Measurements from ENCODE around the gene PALLD.

DNA sequence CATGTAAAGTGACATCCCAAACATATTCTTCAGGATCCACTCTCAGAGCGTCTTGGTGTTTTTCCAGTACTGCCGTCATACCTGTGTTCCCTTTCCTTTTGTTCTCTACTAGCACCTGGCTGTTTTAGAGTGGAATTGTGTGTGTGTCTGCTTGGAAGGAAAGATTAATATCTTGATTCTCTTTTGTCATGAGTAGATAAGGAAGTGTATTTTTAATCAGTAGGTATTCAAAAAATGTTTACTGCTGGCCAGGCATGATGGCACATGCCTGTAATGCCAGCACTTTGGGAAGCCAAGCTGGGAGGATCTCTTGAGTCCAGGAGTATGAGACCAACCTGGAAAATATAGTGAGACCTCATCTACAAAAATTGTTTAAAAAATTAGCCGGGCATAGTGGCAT lies 314.4 kb downstream of the PALLD start:
- TF ChIP-seq TMF1 (CRISPR knock-in tag; IDR thresholded peaks at IDR 0.05; ENCODE audit: low read depth) (no peak), HMGA1 (CRISPR knock-in tag; conservative IDR thresholded peaks at IDR 0.05) (no peak), BRF2 (CRISPR knock-in tag; IDR thresholded peaks at IDR 0.05) (no peak), NFE2L1 (CRISPR knock-in tag; IDR thresholded peaks at IDR 0.05; ENCODE audit: borderline replicate concordance) (no peak), POLR2AphosphoS5 (IDR thresholded peaks at IDR 0.05; ENCODE audit: low read depth, low read length) (no peak), POLR2A (IDR thresholded peaks at IDR 0.05; ENCODE audit: insufficient read depth in 1 of 2, low read depth in 2 of 2, low read length in 2 of 2) (no peak), NFATC3 (CRISPR knock-in tag; IDR thresholded peaks at IDR 0.05) (no peak), ARID2 (CRISPR knock-in tag; IDR thresholded peaks at IDR 0.05; ENCODE audit: borderline replicate concordance) (no peak), MAFF (IDR thresholded peaks at IDR 0.05; ENCODE audit: low read depth, low read length) (no peak), TARDBP (CRISPR knock-in tag; IDR thresholded peaks at IDR 0.05) (no peak), ZNF3 (CRISPR knock-in tag; IDR thresholded peaks at IDR 0.05) (no peak)
- TF ChIP-seq, protein P1, sequence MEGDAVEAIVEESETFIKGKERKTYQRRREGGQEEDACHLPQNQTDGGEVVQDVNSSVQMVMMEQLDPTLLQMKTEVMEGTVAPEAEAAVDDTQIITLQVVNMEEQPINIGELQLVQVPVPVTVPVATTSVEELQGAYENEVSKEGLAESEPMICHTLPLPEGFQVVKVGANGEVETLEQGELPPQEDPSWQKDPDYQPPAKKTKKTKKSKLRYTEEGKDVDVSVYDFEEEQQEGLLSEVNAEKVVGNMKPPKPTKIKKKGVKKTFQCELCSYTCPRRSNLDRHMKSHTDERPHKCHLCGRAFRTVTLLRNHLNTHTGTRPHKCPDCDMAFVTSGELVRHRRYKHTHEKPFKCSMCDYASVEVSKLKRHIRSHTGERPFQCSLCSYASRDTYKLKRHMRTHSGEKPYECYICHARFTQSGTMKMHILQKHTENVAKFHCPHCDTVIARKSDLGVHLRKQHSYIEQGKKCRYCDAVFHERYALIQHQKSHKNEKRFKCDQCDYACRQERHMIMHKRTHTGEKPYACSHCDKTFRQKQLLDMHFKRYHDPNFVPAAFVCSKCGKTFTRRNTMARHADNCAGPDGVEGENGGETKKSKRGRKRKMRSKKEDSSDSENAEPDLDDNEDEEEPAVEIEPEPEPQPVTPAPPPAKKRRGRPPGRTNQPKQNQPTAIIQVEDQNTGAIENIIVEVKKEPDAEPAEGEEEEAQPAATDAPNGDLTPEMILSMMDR (CRISPR knock-in tag; IDR thresholded peaks at IDR 0.05), result no peak
